NCI-H748 (cell line): Measurements from ENCODE around the gene STS.

Source experiments
- DNase-seq: peaks from one replicate; lab custom pipeline; 2025; ENCODE audit not compliant: unreplicated experiment; lab: John Stamatoyannopoulos, UW

The STS gene

DNA sequence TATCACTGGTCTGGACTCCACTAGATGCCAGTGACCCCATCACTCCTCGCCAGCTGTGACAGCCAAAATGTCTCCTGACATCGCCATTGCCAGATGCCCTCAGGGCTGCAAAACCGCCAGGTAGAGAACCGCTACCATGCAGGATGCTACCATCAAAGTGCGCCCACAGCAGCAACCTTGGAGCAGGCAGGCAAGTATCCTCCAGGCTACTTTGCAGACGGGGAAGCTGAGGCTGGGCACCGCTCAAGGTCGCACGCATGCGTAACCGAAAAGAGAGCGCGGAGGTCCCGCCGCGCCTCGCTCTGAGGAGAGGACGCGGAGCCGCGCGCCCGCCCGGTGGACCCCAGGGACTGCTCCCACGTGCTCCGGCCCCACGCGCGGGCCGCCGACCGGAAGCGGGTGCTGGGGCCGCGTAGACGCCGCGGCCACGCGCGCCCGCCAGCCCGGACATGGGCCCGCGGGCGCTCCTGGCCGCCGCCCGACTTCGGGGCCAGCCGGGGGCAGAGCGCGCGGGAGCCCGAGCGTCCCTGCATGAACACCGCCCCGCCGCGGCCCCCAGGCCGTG is at the start of gene STS:
TSS of gene STS (plus strand) at position 300 of the 565 bp plus-strand sequence. CDS start 105,488 bp downstream, outside the sequence.
- DNase-seq, result peak; percentile 76

DNA sequence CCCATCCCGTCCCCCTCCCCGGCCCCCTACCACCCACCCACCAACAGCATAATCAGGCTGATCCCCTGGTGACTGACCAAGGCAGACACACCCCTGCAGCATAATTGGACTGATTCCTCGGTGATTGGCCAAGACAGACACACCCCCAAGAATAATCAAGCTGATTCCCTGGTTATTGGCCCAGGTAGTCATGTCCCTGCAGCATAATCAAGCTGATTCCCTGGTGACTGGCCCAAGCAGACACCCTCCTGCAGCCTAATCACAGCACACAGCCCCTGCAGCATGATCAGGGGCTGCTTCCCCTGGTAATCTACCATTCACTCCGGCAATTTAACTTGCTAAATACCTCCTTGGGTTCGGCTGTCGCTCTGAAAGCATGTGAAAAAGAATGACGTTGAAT is 47.5 kb upstream of the STS start:
- no peak for DNase-seq

- no peak for DNase-seq
Measured at GRCh38 chrX:7102119-7102518, 45.4 kb upstream of the STS start.

DNA sequence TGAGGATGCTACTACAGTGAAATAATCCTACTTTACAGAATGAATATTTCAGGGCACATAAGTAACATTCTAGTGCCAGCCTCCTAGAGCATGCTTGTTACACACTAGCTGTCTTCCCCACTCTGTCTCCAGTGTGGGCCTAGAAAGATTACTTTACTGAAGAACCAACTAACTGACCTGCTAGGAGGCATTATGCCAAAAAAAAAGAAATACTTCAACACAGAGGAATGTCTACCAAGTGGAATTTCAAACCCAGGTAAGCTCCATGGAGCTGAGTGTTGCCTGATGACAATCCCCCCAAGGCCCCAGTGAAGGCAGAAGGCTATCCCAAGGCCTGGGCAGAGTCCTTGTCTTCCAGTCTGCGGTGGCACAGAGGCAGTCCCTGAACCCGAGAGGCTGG is 40.9 kb upstream of the STS start:
- no peak for DNase-seq

GRCh38 chrX:7108030-7108429 is 39.5 kb upstream of the STS start:
- no peak for DNase-seq

- DNase-seq, result no peak
Measured at GRCh38 chrX:7109049-7109531, 38.4 kb upstream of the STS start.

GRCh38 chrX:7109838-7110793 is 37.4 kb upstream of the STS start:
- DNase-seq, result peak; percentile 48

DNA sequence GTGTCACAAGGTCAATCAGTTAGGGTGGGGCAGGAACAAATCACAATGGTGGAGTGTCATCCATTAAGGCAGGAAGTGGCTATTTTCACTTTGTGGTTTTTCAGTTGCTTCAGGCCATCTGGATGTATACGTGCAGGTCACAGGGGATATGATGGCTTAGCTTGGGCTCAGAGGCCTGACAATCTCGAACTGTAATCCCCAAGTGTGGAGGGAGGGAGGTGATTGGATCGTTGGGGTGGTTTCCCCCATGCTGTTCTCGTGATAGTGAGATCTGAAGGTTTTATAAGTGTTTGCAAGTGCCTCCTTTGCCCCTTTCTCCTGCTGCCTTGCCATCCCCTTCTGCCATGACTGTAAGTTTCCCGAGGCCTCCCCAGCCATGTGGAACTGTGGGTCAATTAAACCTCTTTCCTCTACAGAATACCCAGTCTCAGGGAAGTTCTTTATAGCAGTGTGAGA is 36.7 kb upstream of the STS start:
- DNase-seq, result peak; percentile 80

DNA sequence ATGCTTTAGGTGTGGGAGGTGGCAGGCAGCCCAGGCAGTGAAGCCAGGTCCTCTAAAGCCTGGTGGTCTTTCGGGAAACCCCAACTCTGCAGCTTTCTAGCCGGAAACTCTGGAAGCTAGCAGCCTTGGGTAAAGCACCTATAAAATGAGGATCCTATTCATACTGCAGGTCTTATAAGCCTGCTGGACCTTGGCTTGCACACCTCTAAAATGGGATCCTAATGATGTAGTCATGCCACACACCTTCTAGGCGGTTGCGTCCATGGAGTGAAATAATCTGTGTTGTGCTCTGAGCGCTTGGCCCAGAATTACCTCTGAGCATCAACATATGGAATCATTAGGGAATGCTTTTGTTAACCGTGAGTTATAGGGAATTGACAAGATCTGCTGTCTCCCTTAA is 36.0 kb upstream of the STS start:
- DNase-seq, result peak; percentile 98

DNA sequence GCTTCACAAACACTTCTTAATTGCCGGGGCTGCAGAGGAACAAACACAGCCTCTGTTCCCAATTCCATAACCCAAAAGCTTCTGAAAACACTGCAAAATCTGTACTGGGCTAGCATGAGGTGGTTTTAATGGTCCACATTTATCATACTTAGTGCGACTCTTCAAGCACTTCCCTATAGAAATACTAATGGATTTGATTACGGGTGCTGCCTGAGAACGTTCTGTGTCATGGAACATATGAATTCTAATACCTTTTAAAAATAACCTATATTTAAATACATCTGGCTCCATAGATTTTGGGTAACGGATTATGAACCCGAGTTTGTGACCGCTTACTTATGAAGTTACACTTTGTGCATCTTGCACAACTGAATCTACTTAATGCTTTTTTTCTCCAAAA is 35.4 kb upstream of the STS start:
- peak; percentile 98 for DNase-seq

GRCh38 chrX:7115557-7115956 is 32.0 kb upstream of the STS start:
- no peak for DNase-seq

DNA sequence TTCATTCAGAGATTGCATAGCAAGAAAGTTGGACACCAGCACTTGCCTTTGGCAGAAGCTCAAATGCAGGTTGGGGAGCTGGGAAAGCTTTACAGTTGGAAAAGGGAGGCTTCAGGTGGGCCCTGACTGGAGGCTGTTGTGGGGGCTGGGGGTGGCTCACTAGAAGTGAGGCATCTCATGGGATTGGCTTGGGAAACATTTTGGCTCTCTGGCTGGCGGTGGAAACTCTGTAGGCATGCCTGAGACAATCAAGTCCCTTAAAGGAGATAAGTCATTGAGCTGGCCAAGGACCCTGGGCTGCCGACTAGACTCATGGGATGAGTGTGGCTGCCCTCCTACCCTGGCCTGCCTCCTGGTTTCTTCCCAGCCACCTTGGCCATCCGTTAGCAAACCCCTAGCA is 31.4 kb upstream of the STS start:
- no peak for DNase-seq

DNA sequence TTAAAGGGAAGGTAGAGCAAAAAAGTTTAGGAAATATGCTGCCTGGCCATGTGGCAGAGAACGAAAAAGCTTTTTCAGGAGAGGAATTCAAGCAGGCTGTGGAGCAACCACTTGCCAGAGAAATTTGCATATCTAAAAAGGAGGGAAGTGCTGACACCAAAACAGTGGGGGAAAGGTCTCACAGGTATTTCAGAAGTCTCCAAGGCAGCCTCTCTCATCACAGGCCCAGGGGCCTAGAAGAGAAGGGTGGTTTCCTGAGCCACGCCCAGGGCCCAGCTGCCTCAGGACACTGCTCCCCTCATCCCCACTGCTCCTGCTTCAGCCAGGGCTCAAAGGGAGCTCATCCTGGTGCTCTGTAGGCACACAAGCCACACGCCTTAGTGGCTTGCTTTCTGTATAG is 29.9 kb upstream of the STS start:
- no peak for DNase-seq

GRCh38 chrX:7119950-7120877 is 27.3 kb upstream of the STS start:
- peak; percentile 92 for DNase-seq

DNA sequence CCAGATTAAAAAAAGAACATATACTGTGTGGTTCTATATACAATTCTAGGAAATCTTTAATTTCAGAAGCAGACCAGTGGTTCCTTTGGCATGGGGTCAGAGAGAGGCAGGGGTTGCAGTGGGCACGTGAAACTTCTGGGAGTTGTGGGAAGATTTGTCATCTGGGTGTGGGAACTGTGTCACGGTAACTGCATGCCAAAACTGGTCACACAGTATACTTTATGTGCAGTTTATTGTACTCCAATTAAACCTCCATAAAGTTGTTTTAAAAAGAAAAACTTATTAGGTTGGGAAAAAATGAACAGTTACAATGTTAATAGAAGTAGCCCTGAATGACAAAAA is 26.7 kb upstream of the STS start:
- DNase-seq, result no peak

DNA sequence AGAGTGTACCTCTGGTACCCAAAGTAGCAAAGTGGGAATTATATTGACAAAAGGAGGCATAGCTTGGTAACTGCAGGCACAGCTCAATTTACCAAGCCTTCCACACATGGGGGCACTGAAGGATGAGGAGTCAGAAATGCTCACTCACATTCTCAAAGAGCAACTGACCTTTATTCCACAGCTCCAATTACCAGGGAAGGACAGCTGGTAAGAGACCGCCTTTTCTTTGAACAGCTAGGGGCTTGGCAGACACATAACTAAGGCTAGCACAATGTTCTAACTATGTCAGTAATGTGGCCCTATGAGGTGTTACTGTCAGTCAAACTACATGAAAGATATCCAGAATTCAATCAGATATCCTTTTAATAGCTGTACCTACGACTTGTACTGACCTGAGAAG is 20.5 kb upstream of the STS start:
- DNase-seq, result peak; percentile 29

GRCh38 chrX:7131621-7132020 is 15.9 kb upstream of the STS start:
- no peak for DNase-seq

GRCh38 chrX:7132335-7133049 is 15.0 kb upstream of the STS start:
- DNase-seq, result peak; percentile 87

- no peak for DNase-seq
Measured at GRCh38 chrX:7133050-7133440, 14.5 kb upstream of the STS start.

- no peak for DNase-seq
Measured at GRCh38 chrX:7134981-7135380, 12.5 kb upstream of the STS start.
